Thyroid gland (tissue), 4 donors: ENCODE measurements around the gene KCNMB2.

Experiments
- POLR2A ChIP-seq, 2 donors: fragments of 450-650 bp; IDR thresholded peaks; one replicate each; pipeline ENCODE4 v1.6.1; 2017; ENCODE audit warnings: antibody characterized with exemption in 2 of 2, mild to moderate bottlenecking in 2 of 2, moderate library complexity in 1 of 2
- TF ChIP-seq, protein P1 (sequence below), 6 experiments: fragments of 200-600 bp in 3 of 6; fragments of 450-650 bp in 3 of 6; sonication (generic) in 3 of 6; IDR thresholded peaks; one replicate each; pipeline ENCODE4 v1.5.1; 2016 to 2019; ENCODE audit warnings: antibody characterized with exemption in 6 of 6, mild to moderate bottlenecking in 2 of 6, inconsistent platforms in 1 of 6, moderate library complexity in 1 of 6

DNA sequence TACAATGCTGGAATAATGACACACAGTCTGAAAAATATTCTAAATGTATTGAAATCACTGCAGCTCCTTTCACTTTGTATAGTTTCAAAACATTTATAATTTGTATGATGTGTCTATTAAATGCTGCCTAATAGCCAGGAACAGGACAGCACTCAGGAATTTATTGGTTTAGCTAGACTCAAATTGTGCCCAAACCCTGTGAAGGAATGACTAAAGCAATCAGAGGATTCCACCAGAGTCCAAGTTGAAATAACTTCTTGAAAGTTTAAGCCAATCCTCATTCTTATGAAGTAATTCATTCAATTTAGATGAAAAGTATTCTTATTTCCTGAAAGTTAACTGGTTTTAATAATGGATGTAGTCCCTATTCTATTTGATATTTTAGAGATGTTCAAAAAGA lies 268.4 kb downstream of the KCNMB2 start:
- TF ChIP-seq POLR2A (IDR thresholded peaks at IDR 0.05): no peak
- TF ChIP-seq, protein P1, sequence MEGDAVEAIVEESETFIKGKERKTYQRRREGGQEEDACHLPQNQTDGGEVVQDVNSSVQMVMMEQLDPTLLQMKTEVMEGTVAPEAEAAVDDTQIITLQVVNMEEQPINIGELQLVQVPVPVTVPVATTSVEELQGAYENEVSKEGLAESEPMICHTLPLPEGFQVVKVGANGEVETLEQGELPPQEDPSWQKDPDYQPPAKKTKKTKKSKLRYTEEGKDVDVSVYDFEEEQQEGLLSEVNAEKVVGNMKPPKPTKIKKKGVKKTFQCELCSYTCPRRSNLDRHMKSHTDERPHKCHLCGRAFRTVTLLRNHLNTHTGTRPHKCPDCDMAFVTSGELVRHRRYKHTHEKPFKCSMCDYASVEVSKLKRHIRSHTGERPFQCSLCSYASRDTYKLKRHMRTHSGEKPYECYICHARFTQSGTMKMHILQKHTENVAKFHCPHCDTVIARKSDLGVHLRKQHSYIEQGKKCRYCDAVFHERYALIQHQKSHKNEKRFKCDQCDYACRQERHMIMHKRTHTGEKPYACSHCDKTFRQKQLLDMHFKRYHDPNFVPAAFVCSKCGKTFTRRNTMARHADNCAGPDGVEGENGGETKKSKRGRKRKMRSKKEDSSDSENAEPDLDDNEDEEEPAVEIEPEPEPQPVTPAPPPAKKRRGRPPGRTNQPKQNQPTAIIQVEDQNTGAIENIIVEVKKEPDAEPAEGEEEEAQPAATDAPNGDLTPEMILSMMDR (IDR thresholded peaks at IDR 0.05): no peak
